ENCODE measurements around the gene CD248. TPM values are rescaled to one million over a fixed set of nuclear protein-coding genes. Genes with fewer than 3 reads are reported as not detected.

The CD248 gene
- total RNA-seq, 4 donors from 2014 or later = 6.3 to 23.5 (median 12.3) TPM

- DNase-seq (ENCODE audit: low spot score in 2 of 2) = no peak
- WGBS, 2 donors = 73 to 75% methylated on average over 12 of the region's 12 CpGs
- no peak overlapping the region for H3K4me3 ChIP-seq (ENCODE audit: low read depth, poor library complexity, severe bottlenecking)
- TF ChIP-seq, protein P1, sequence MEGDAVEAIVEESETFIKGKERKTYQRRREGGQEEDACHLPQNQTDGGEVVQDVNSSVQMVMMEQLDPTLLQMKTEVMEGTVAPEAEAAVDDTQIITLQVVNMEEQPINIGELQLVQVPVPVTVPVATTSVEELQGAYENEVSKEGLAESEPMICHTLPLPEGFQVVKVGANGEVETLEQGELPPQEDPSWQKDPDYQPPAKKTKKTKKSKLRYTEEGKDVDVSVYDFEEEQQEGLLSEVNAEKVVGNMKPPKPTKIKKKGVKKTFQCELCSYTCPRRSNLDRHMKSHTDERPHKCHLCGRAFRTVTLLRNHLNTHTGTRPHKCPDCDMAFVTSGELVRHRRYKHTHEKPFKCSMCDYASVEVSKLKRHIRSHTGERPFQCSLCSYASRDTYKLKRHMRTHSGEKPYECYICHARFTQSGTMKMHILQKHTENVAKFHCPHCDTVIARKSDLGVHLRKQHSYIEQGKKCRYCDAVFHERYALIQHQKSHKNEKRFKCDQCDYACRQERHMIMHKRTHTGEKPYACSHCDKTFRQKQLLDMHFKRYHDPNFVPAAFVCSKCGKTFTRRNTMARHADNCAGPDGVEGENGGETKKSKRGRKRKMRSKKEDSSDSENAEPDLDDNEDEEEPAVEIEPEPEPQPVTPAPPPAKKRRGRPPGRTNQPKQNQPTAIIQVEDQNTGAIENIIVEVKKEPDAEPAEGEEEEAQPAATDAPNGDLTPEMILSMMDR (IDR thresholded peaks at IDR 0.05) = no peak
- TF ChIP-seq POLR2A (IDR thresholded peaks at IDR 0.05) = no peak
- intact Hi-C loops (cut with DNase I; ENCODE audit: low total_unique reads) = no loop called here
Observed at GRCh38 chr11:66264914-66265313, 51.9 kb downstream of the CD248 start.

Other genes with a start within 250 kb of the CD248 start
- 10 to 100 TPM; 26.7 to 41.1 (median 32.4) TPM for gene PACS1, start 246.8 kb downstream of the CD248 start, total RNA-seq
- 10 to 100 TPM; 16.8 to 37.3 (median 23.0) TPM for gene KLC2, start 59.3 kb downstream of the CD248 start, total RNA-seq
- gene RAB1B, start 48.4 kb downstream of the CD248 start, total RNA-seq = 100 to 1,000 TPM; 118 to 143 (median 126) TPM
- 1 to 10 TPM in 1 of 4 donors, under 1 TPM in 1, not detected in 2; 0.42 to 3.2 TPM for gene CNIH2, start 38.9 kb downstream of the CD248 start, total RNA-seq
- gene YIF1A, start 27.9 kb downstream of the CD248 start, total RNA-seq = 10 to 100 TPM; 55.3 to 76.2 (median 74.1) TPM
- not detected for gene TMEM151A, start 25.1 kb downstream of the CD248 start, total RNA-seq
- 10 to 100 TPM; 48.3 to 56.9 (median 53.8) TPM for gene RIN1, start 19.4 kb upstream of the CD248 start, total RNA-seq
- 10 to 100 TPM; 40.1 to 68.4 (median 57.5) TPM for gene BRMS1, start 28.1 kb upstream of the CD248 start, total RNA-seq
- 10 to 100 TPM; 23.9 to 32.4 (median 30.0) TPM for gene B4GAT1, start 30.6 kb upstream of the CD248 start, total RNA-seq
- gene SLC29A2, start 54.7 kb upstream of the CD248 start, total RNA-seq = 1 to 10 TPM; 1.8 to 2.7 (median 2.4) TPM
- gene NPAS4, start 104.0 kb upstream of the CD248 start, total RNA-seq = under 1 TPM in 1 of 4 donors, not detected in 3; 0.19 TPM
- gene MRPL11, start 121.8 kb upstream of the CD248 start, total RNA-seq = 10 to 100 TPM; 30.6 to 41.1 (median 36.2) TPM
- gene PELI3, start 149.9 kb upstream of the CD248 start, total RNA-seq = 10 to 100 TPM; 14.3 to 22.0 (median 17.1) TPM
- gene DPP3, start 163.4 kb upstream of the CD248 start, total RNA-seq = 10 to 100 TPM; 15.5 to 48.5 (median 20.1) TPM
- gene BBS1, start 193.6 kb upstream of the CD248 start, total RNA-seq = 10 to 100 TPM; 27.4 to 51.6 (median 37.1) TPM
- 10 to 100 TPM in 3 of 4 donors, 1 to 10 TPM in 1; 9.9 to 18.0 (median 14.7) TPM for gene ZDHHC24, start 229.0 kb upstream of the CD248 start, total RNA-seq
- not detected for gene ACTN3, start 229.9 kb upstream of the CD248 start, total RNA-seq